IPS-18a (cell line): ENCODE results near the gene PLOD1.
"Not testable (repeated sequence)": the region's sequence is repeated elsewhere in the genome, so short reads cannot be mapped to it uniquely, and the experiment has no call there.

Experiments
- H3K27ac ChIP-seq: one replicate; pipeline ENCODE4 v1.5.1; 2013; ENCODE audit warnings: low read length
- H3K27me3 ChIP-seq: one replicate; pipeline ENCODE4 v1.6.1; 2013; ENCODE audit warnings: mild to moderate bottlenecking, low read length; ENCODE audit not compliant: control insufficient read depth, insufficient read depth
- H3K36me3 ChIP-seq: one replicate; pipeline ENCODE4 v1.6.1; 2013; ENCODE audit warnings: low read depth, low read length; ENCODE audit not compliant: control insufficient read depth
- H3K4me1 ChIP-seq: one replicate; pipeline ENCODE4 v1.6.1; 2013; ENCODE audit warnings: low read depth, low read length; ENCODE audit not compliant: control insufficient read depth
- H3K4me3 ChIP-seq: one replicate; pipeline ENCODE4 v1.5.1; 2013; ENCODE audit warnings: low read length
- H3K9ac ChIP-seq: one replicate; pipeline ENCODE4 v1.6.1; 2013; ENCODE audit warnings: mild to moderate bottlenecking, low read length, moderate library complexity
- H3K9me3 ChIP-seq: one replicate; pipeline ENCODE4 v1.6.1; 2013; ENCODE audit warnings: low read depth, low read length; ENCODE audit not compliant: control insufficient read depth

The PLOD1 gene

GRCh38 chr1:12005488-12006166, 71.1 kb downstream of the PLOD1 start:
- Histone ChIP-seq H3K36me3 (peaks cover 74% of the 10 kb centered on the region), H3K9ac (no peak overlapping the region), H3K27me3 (no peaks in the 10 kb centered on the region), H3K4me3 (no peak overlapping the region), H3K9me3 (no peaks in the 10 kb centered on the region), H3K4me1 (no peaks in the 10 kb centered on the region), H3K27ac (no peak overlapping the region)

GRCh38 chr1:12006167-12006921, 71.8 kb downstream of the PLOD1 start:
- no peaks in the 10 kb centered on the region for H3K27me3 ChIP-seq
- no peak overlapping the region for H3K27ac ChIP-seq
- no peak overlapping the region for H3K4me3 ChIP-seq
- H3K9me3 ChIP-seq, result no peaks in the 10 kb centered on the region
- H3K4me1 ChIP-seq, result no peaks in the 10 kb centered on the region
- peaks cover 79% of the 10 kb centered on the region for H3K36me3 ChIP-seq
- H3K9ac ChIP-seq, result no peak overlapping the region

GRCh38 chr1:12007204-12007603, 72.7 kb downstream of the PLOD1 start:
- Histone ChIP-seq H3K36me3 (peaks cover 82% of the 10 kb centered on the region), H3K4me3 (no peak overlapping the region), H3K9ac (no peak overlapping the region), H3K27me3 (no peaks in the 10 kb centered on the region), H3K27ac (no peak overlapping the region), H3K9me3 (no peaks in the 10 kb centered on the region), H3K4me1 (no peaks in the 10 kb centered on the region)

- H3K9ac ChIP-seq, result not testable (repeated sequence)
These were observed 73.8 kb downstream of the PLOD1 start for GRCh38 chr1:12008355-12008754.

GRCh38 chr1:12009318-12009947, 74.9 kb downstream of the PLOD1 start:
- H3K4me1 ChIP-seq, result no peaks in the 10 kb centered on the region
- no peak overlapping the region for H3K27ac ChIP-seq
- peaks cover 75% of the 10 kb centered on the region for H3K36me3 ChIP-seq
- no peaks in the 10 kb centered on the region for H3K27me3 ChIP-seq
- no peak overlapping the region for H3K9ac ChIP-seq
- H3K4me3 ChIP-seq, result no peak overlapping the region
- no peaks in the 10 kb centered on the region for H3K9me3 ChIP-seq

More at GRCh38 chr1:12008355-12008754, 73.8 kb downstream of the PLOD1 start:
- H3K27me3 ChIP-seq, H3K27ac ChIP-seq, H3K4me1 ChIP-seq, H3K9me3 ChIP-seq, H3K4me3 ChIP-seq: not testable (repeated sequence)
- peaks cover 82% of the 10 kb centered on the region for H3K36me3 ChIP-seq

- no peak overlapping the region for H3K4me3 ChIP-seq
- peaks cover 60% of the 10 kb centered on the region for H3K36me3 ChIP-seq
- no peaks in the 10 kb centered on the region for H3K9me3 ChIP-seq
- no peaks in the 10 kb centered on the region for H3K27me3 ChIP-seq
- no peak overlapping the region for H3K27ac ChIP-seq
- H3K4me1 ChIP-seq, result no peaks in the 10 kb centered on the region
- H3K9ac ChIP-seq, result no peak overlapping the region
These were observed 76.4 kb downstream of the PLOD1 start for GRCh38 chr1:12010746-12011570.

GRCh38 chr1:12011998-12012397, 77.5 kb downstream of the PLOD1 start:
- Histone ChIP-seq H3K27me3 (no peaks in the 10 kb centered on the region), H3K36me3 (peaks cover 49% of the 10 kb centered on the region), H3K27ac (no peak overlapping the region), H3K9ac (no peak overlapping the region), H3K9me3 (no peaks in the 10 kb centered on the region), H3K4me3 (no peak overlapping the region), H3K4me1 (no peaks in the 10 kb centered on the region)

GRCh38 chr1:12012560-12013316, 78.2 kb downstream of the PLOD1 start:
- no peaks in the 10 kb centered on the region for H3K27me3 ChIP-seq
- H3K4me1 ChIP-seq, result no peaks in the 10 kb centered on the region
- no peak overlapping the region for H3K9ac ChIP-seq
- H3K27ac ChIP-seq, result no peak overlapping the region
- no peaks in the 10 kb centered on the region for H3K9me3 ChIP-seq
- H3K36me3 ChIP-seq, result peaks cover 43% of the 10 kb centered on the region
- no peak overlapping the region for H3K4me3 ChIP-seq

- no peak overlapping the region for H3K27ac ChIP-seq
- H3K9ac ChIP-seq, result no peak overlapping the region
- H3K9me3 ChIP-seq, result no peaks in the 10 kb centered on the region
These were observed 79.8 kb downstream of the PLOD1 start for GRCh38 chr1:12014141-12014991.

GRCh38 chr1:12015001-12015491, 80.5 kb downstream of the PLOD1 start:
- H3K27ac ChIP-seq, result no peak overlapping the region
- H3K9me3 ChIP-seq, result no peaks in the 10 kb centered on the region
- H3K36me3 ChIP-seq, result peaks cover 33% of the 10 kb centered on the region
- H3K9ac ChIP-seq, result no peak overlapping the region
- no peaks in the 10 kb centered on the region for H3K27me3 ChIP-seq
- H3K4me3 ChIP-seq, result no peak overlapping the region
- H3K4me1 ChIP-seq, result peaks cover 1% of the 10 kb centered on the region

More at GRCh38 chr1:12014141-12014991, 79.8 kb downstream of the PLOD1 start:
- Histone ChIP-seq H3K36me3 (peaks cover 39% of the 10 kb centered on the region), H3K27me3 (no peaks in the 10 kb centered on the region), H3K4me1 (no peaks in the 10 kb centered on the region), H3K4me3 (no peak overlapping the region)
